Activated CD4-positive, alpha-beta T cell treated with anti-CD3 and anti-CD28 coated beads, Interleukin-2, amount 10 ng/mL, durations not matched to agents 7 days and 5 days (primary cell): ENCODE measurements around the gene ANKRD1. TPM values are rescaled to one million over a fixed set of nuclear protein-coding genes. Genes with fewer than 3 reads are reported as not detected.
A peak's percentile ranks its signal among the peaks of the same experiment; 100 is the strongest.
"Not testable (repeated sequence)": the region's sequence is repeated elsewhere in the genome, so short reads cannot be mapped to it uniquely, and the experiment has no call there.

Experiments used
- CTCF ChIA-PET: fragments of 350-600 bp; sonication (Branson Sonifier 250); formaldehyde crosslinking; loops from one replicate; lab custom pipeline; 2021; ENCODE audit warnings: antibody characterized with exemption; lab: Charles Lee
- POLR2A ChIA-PET: fragments of 350-600 bp; sonication (Branson Sonifier 250); formaldehyde crosslinking; loops from one replicate; lab custom pipeline; 2021; ENCODE audit warnings: antibody characterized with exemption; lab: Charles Lee
- DNase-seq: peaks from one replicate; pipeline ENCODE4 v3.0.0-alpha.2; 2020
- H3K27ac Mint-ChIP-seq: one replicate; pipeline ENCODE4 v1.8.0; 2021; ENCODE audit warnings: mild to moderate bottlenecking, moderate library complexity, mixed read lengths
- H3K27me3 Mint-ChIP-seq: one replicate; pipeline ENCODE4 v1.8.0; 2021; ENCODE audit warnings: mixed read lengths
- H3K36me3 Mint-ChIP-seq: one replicate; pipeline ENCODE4 v1.8.0; 2021; ENCODE audit warnings: low read depth, mixed read lengths
- H3K4me1 Mint-ChIP-seq: one replicate; pipeline ENCODE4 v1.8.0; 2021; ENCODE audit warnings: mixed read lengths
- H3K4me3 Mint-ChIP-seq: one replicate; pipeline ENCODE4 v1.8.0; 2021; ENCODE audit warnings: mild to moderate bottlenecking, moderate library complexity, mixed read lengths
- H3K9me3 Mint-ChIP-seq: one replicate; pipeline ENCODE4 v1.8.0; 2021; ENCODE audit warnings: mixed read lengths
- total RNA-seq, 2 experiments: library from RNA; stranded (reverse); gene quantifications; one replicate each; pipeline ENCODE4 v1.2.3, GENCODE V29; 2021

ANKRD1 gene
- total RNA-seq, 2 experiments from 2014 or later, result not detected

DNA sequence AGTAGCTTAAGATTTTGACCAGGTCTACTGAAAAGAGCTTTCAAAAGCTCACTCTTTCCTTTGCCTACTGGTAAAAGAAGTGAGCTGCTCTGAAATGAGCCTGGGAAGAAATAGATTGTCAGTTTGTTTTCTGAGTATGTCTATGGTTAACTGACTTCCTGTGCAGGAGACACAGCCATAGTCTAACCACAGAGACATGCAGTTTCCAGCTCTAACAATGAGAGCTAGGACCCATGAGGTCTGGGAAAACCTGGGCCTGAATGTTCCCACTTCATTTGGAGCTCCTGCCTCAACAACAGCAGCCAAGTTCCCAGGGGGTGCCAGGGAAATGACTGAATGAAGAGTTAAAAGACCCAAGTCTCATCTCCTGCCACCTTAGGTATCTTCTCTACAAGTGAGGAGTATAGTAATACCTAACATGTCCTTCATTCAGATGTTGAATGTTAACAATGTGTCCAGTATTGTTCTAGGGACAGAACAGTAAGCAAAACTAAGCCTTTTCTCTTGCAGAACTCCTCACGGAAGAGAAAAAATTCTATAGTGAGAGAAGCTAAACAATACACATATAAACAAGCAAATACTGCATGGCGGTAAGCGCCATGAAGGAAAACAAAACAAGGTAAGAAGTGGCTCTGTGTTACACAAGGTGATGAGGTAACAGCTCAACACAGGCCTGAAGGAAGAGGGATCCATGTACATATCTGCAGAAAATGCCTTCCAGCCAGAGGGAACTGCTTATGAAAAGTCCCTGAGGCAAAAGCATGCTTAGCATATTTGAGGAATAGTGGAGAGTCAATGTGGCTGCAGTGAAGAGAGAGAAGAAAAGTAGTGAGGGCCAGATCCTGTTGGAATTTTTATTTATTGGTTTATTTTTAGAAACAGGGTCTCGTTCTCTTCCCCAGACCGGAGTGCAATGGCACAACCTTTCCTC is 26.4 kb upstream of the ANKRD1 start:
- Mint-ChIP-seq H3K36me3 (peaks cover 4% of the 10 kb centered on the region), H3K9me3 (peaks cover 12% of the 10 kb centered on the region), H3K4me3 (no peak overlapping the region), H3K27ac (peak overlapping the region; percentile 71), H3K4me1 (peaks cover 20% of the 10 kb centered on the region), H3K27me3 (peaks cover 4% of the 10 kb centered on the region)
- ChIA-PET CTCF (interaction anchor here (0.5 to 1.4 kb wide), 7 partner anchors 8 to 787 kb away, joined by 3 read pairs; no protein-coding TSS in a partner anchor), POLR2A (interaction anchor here (0.7 kb wide), 1 partner anchor 32 kb away, joined by 3 read pairs; no protein-coding TSS in a partner anchor)
- peak; percentile 8 for DNase-seq

- DNase-seq, result no peak
- peaks cover 9% of the 10 kb centered on the region for H3K9me3 Mint-ChIP-seq
- ChIA-PET CTCF (interaction anchor here (0.5 to 1.2 kb wide), 4 partner anchors 10 to 283 kb away, joined by 3 to 4 read pairs (median 3); no protein-coding TSS in a partner anchor), POLR2A (no interaction called here)
- H3K4me3 Mint-ChIP-seq, result no peak overlapping the region
- peaks cover 4% of the 10 kb centered on the region for H3K36me3 Mint-ChIP-seq
- no peak overlapping the region for H3K27ac Mint-ChIP-seq
- H3K4me1 Mint-ChIP-seq, result peaks cover 20% of the 10 kb centered on the region
- no peaks in the 10 kb centered on the region for H3K27me3 Mint-ChIP-seq
Observed at GRCh38 chr10:90945491-90946070, 24.7 kb upstream of the ANKRD1 start.

DNA sequence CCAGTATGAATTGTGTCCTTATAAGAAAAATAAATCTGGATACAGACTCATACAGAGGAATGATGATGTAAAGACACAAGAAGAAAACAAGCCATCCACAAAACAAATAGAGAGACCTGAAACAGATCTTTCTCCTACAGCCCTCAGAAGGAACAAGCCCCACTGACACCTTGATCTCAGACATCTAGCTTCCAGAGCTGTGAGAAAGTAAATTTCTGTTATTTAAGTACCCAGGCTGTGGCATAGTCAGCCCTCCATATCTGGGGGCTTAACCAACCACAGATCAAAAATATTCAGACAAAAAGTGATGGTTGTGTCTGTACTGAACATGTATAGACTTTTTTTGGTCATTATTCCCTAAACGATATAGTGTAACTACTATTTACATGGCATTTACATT is 23.9 kb upstream of the ANKRD1 start:
- Mint-ChIP-seq H3K36me3 (peaks cover 4% of the 10 kb centered on the region), H3K4me3 (no peak overlapping the region), H3K27me3 (no peaks in the 10 kb centered on the region), H3K4me1 (peaks cover 20% of the 10 kb centered on the region), H3K27ac (no peak overlapping the region), H3K9me3 (peaks cover 4% of the 10 kb centered on the region)
- ChIA-PET CTCF (no interaction called here), POLR2A (no interaction called here)
- DNase-seq, result no peak

DNA sequence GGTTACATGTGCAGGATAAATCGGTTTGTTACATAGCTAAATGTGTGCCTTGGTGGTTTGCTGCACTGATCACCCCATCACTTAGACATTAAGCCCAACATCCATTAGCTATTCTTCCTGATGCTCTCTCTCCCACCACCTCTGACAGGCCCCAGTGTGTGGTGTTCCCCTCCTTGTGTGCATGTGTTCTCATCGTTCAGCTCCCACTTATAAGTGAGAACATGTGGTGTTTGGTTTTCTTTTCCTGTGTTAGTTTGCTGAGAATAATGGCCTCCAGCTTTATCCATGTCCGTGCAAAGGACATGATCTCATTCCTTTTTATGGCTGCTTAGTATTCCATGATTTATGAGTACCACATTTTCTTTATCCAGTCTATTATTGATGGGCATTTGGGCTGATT is 22.1 kb upstream of the ANKRD1 start:
- H3K9me3 Mint-ChIP-seq, result not testable (repeated sequence)

DNA sequence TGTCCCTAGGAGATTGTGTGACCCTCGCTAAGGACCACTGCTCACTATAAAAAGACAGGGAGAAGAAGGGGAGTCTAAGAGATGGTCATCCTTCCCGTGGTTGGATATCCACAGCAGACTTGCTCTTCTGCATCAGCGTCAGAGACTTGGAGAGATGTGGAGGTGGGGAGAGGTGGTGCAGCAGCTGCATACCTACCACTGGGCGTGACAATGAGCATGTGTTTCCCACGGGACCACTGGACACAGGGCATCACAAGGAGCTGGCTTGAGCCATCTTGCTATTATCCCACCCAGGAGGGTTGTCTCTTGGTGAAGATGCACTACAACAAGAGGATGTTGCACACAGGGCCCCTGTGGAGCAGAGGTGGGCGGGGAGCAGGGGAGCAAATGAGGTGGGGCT is 18.8 kb upstream of the ANKRD1 start:
- peaks cover 3% of the 10 kb centered on the region for H3K27me3 Mint-ChIP-seq
- no peak overlapping the region for H3K4me3 Mint-ChIP-seq
- ChIA-PET CTCF (interaction anchor here (0.5 kb wide), 1 partner anchor 876 kb away, joined by 3 read pairs; no protein-coding TSS in a partner anchor), POLR2A (no interaction called here)
- DNase-seq, result no peak
- H3K36me3 Mint-ChIP-seq, result no peaks in the 10 kb centered on the region
- H3K27ac Mint-ChIP-seq, result no peak overlapping the region
- H3K4me1 Mint-ChIP-seq, result peaks cover 8% of the 10 kb centered on the region
- no peaks in the 10 kb centered on the region for H3K9me3 Mint-ChIP-seq

More for the DNA sequence above, 22.1 kb upstream of the ANKRD1 start:
- H3K36me3 Mint-ChIP-seq, CTCF ChIA-PET, H3K4me3 Mint-ChIP-seq, H3K27ac Mint-ChIP-seq, DNase-seq, H3K27me3 Mint-ChIP-seq, POLR2A ChIA-PET: not testable (repeated sequence)
- peaks cover 19% of the 10 kb centered on the region for H3K4me1 Mint-ChIP-seq

GRCh38 chr10:90939116-90939515 is 18.2 kb upstream of the ANKRD1 start:
- ChIA-PET CTCF (no interaction called here), POLR2A (no interaction called here)
- no peak overlapping the region for H3K27ac Mint-ChIP-seq
- H3K9me3 Mint-ChIP-seq, result no peaks in the 10 kb centered on the region
- H3K4me1 Mint-ChIP-seq, result peaks cover 8% of the 10 kb centered on the region
- DNase-seq, result no peak
- no peaks in the 10 kb centered on the region for H3K36me3 Mint-ChIP-seq
- no peak overlapping the region for H3K4me3 Mint-ChIP-seq
- peaks cover 3% of the 10 kb centered on the region for H3K27me3 Mint-ChIP-seq

DNA sequence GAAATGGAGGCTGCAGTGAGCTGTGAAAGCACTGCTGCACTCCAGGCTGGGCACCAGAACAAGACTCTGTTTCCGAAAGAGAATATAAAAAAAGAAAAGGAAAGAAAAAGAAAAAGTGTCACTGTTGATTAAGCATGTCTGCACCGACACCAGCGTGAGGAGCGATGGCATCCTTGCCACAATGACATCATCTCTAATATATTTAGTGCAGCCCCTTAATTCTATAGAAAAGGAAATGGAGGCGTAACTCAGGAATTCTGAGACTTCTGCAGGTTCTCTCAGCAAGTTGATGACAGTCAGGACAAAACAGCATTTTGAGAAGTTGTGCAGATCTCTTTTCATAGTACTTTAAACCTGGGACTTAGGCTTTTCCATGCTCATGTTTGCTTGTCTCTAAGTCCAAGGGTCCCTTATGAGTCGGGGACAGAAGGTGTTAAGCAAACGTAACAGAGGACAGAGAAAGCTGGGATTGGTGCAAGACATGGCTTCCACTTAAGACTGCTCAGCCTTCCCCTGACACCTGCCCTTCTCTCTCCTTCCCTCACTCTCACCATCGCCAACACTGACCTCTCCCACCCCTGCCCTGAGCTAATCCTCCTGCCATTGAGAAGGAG is 16.9 kb upstream of the ANKRD1 start:
- Mint-ChIP-seq H3K27me3 (peaks cover 5% of the 10 kb centered on the region), H3K9me3 (no peaks in the 10 kb centered on the region), H3K4me3 (no peak overlapping the region), H3K27ac (no peak overlapping the region), H3K4me1 (peaks cover 8% of the 10 kb centered on the region), H3K36me3 (no peaks in the 10 kb centered on the region)
- ChIA-PET POLR2A (no interaction called here), CTCF (interaction anchor here (0.8 kb wide), 1 partner anchor 26 kb away, joined by 3 read pairs; no protein-coding TSS in a partner anchor)
- no peak for DNase-seq

GRCh38 chr10:90936276-90936659 is 15.4 kb upstream of the ANKRD1 start:
- Mint-ChIP-seq H3K4me1 (peaks cover 8% of the 10 kb centered on the region), H3K36me3 (no peaks in the 10 kb centered on the region), H3K4me3 (no peak overlapping the region), H3K27me3 (peaks cover 7% of the 10 kb centered on the region), H3K27ac (no peak overlapping the region), H3K9me3 (no peaks in the 10 kb centered on the region)
- no peak for DNase-seq
- ChIA-PET CTCF (no interaction called here), POLR2A (no interaction called here)

DNA sequence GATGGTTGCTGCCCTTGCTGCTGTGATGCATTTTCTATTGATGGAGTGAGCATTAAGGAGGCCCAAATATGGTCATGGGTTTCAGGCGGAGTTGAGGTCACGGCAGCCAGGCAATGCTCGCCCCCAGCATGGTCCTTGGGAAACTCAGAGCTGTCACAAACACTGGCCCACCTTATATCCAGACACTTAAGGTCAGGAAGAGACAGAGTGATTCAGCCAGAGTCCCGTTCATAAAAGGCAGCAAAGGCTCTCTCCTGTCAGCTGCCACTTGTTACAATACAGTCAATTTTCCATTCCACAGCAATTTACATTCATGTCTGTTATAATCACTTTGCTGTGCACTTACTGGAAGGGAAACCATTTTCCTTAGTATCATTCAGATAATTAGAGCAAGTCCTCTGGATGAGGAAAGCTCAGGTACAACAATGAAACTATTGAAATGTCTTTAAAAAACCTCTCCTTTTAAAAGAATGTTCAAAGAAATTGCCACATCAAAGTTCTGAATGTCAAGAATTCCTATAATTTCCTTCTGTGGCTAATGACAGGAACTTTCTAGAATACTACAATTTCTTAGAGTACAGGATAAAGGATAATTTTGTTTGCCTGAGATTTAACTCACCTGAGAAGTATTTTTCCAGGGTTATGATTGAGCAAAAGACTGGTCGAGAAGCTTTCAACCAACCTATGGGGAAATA is 14.8 kb upstream of the ANKRD1 start:
- H3K36me3 Mint-ChIP-seq, result no peaks in the 10 kb centered on the region
- CTCF ChIA-PET, result no interaction called here
- H3K9me3 Mint-ChIP-seq, result no peaks in the 10 kb centered on the region
- no peak overlapping the region for H3K4me3 Mint-ChIP-seq
- POLR2A ChIA-PET, result no interaction called here
- H3K4me1 Mint-ChIP-seq, result peaks cover 8% of the 10 kb centered on the region
- no peak for DNase-seq
- no peak overlapping the region for H3K27ac Mint-ChIP-seq
- peaks cover 7% of the 10 kb centered on the region for H3K27me3 Mint-ChIP-seq

- Mint-ChIP-seq H3K9me3 (no peaks in the 10 kb centered on the region), H3K27ac (no peak overlapping the region), H3K27me3 (peaks cover 29% of the 10 kb centered on the region), H3K4me1 (peaks cover 8% of the 10 kb centered on the region), H3K36me3 (no peaks in the 10 kb centered on the region), H3K4me3 (no peak overlapping the region)
- POLR2A ChIA-PET, result no interaction called here
- CTCF ChIA-PET, result no interaction called here
- DNase-seq, result no peak
Observed at GRCh38 chr10:90930971-90931871, 10.3 kb upstream of the ANKRD1 start.

DNA sequence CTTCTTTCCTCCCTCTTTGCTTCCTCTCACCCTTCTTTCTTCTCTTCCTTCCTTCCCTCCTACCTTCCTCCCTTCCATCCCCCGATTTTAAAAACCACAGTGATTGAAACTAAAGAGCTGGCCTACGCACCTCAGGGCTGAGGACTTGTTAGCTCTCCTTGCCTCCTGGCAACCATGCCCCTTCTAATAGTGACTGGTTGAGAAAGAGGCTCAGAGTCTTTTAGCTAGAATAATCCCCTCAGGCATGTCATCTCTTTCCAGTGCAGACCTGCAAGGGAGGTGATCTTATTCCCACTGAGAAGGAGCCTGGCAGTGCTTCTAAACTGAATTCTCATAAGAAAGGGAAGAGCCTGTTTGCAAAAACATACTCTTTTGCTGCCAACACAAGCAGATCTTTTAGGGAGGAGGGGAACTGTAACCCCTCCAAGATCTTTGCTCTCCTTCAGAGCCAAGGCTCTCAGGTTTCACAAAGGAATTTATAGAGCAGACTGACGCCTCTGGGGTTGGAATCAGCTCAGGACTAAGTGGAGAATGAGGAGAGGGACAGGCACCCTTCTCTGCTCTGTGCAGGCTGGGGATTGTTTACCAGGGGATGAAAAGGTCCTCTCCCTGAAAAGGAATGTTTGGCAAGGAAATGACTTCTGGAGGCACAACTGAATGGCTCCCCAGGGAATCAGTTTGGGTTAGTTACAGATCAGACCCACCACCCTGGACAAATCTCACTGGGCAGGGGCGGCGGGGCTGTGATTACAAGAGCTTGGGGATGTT is 9.4 kb upstream of the ANKRD1 start:
- Mint-ChIP-seq H3K4me3 (no peak overlapping the region), H3K4me1 (peaks cover 4% of the 10 kb centered on the region), H3K27ac (no peak overlapping the region), H3K36me3 (no peaks in the 10 kb centered on the region), H3K27me3 (peaks cover 29% of the 10 kb centered on the region), H3K9me3 (no peaks in the 10 kb centered on the region)
- ChIA-PET POLR2A (no interaction called here), CTCF (interaction anchor here (0.7 kb wide), 1 partner anchor 19 kb away, joined by 3 read pairs; no protein-coding TSS in a partner anchor)
- DNase-seq, result no peak
